GM18520 (cell line): ENCODE measurements around the gene CPSF7.
"Not testable (repeated sequence)": the region's sequence is repeated elsewhere in the genome, so short reads cannot be mapped to it uniquely, and the experiment has no call there.

ENCODE experiments used
- ATAC-seq: cut with Tn5 transposase; IDR thresholded peaks from one replicate; pipeline ENCODE4 v1.9.1; 2021; ENCODE audit not compliant: unreplicated experiment

CPSF7 gene

DNA sequence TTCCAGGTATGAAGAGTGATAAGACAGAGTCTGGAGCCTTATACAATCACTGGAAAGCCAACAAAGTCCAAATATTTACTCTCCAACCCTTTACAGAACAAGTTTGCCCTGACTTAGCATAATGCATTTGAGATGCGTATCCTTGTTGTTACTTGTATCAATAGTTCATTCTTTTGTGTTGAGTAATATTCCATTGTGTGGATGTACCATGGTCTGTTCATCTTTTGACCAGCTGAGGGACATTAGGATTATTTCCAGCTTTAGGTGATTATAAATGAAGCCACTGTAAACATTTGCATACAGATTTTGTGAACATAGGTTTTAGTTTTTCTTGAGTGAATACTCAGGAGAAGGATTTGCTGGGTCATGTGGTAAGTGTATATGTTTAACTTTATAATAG, 9.8 kb upstream of the CPSF7 start:
- no peak for ATAC-seq

DNA sequence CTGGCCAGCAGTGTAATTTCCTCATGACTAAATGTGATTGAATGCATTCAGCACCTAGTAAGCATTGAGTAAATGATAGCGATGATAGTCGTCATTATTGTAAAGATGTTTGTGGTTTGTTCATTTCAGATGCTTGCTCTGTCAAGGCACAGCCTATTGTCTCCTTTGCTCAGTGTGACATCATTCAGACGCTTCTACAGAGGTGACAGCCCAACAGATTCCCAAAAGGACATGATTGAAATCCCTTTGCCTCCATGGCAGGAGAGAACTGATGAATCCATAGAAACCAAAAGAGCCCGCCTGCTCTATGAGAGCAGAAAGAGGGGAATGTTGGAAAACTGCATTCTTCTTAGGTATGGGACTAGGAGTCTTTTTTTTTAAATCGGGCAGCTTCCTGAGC, 7.7 kb upstream of the CPSF7 start:
- no peak for ATAC-seq

DNA sequence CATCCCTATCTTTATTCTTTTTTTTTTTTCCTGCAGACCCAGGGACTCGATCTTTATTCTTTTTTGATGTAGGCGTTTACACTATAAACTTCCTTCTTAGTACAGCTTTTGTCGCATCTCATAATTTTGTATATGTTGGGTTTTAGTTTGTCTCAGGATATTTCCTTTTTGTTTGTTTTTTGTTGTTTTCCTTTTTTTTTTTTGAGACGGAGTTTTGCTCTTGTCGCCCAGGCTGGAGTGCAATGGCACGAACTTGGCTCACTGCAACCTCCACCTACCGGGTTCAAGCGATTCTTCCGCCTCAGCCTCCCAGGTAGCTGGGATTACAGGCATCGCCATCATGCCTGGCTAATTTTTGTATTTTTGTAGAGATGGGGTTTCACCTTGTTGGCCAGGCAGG, 1.1 kb upstream of the CPSF7 start:
- not testable (repeated sequence) for ATAC-seq

DNA sequence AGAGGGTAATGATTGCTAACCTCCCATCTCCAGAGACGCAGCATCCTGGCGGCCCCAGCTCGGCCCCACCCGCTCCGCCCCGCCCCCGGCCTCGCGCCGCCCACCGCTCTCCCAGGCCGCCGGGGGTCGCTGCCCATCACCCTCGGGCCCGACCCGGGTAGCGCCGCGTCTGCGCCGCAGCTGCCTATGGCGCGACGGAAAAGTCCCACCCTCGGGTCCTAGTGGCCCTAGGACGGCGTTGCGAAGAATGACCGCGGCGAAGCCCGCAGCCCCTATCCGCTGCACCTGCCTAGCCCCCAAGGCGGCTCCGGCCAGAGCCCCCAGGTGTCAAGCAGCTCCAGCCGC, 457 bp downstream of the CPSF7 start:
- peak; percentile 36 for ATAC-seq

DNA sequence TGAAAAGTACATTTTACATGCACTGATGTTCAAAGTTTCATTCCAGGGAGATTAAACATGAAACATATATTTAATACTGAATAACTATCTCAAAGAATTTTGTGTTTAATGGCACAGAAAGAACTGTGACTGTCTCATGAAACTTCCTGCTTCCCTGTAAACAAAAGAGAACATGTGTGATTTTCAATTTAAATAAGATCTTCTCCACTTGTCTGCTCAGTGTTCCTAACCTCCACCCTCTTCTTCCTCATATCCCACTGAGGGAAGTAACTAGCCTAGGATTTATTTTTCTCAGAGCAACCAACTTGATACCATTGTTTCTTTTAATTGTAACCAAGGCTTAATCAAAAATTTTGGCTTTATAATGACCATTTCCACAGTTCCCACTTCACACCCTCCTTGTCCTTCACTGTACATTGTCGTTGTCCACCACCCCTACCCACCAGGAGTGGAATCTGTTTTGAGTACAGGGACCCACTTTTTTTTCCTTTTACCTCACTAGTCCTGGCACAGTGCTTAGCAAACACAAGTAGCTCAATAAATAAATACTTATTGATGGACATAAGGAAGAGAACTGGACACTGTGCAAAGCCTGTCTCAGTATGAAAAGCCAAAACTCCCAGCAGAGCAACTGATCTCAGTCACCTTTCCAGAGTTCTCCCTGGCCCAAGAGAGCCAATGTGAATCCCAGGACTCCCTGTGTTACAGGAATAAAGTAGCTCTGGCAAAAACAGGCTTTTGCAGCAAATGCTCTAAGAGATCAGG, 4.2 kb downstream of the CPSF7 start:
- no peak for ATAC-seq

DNA sequence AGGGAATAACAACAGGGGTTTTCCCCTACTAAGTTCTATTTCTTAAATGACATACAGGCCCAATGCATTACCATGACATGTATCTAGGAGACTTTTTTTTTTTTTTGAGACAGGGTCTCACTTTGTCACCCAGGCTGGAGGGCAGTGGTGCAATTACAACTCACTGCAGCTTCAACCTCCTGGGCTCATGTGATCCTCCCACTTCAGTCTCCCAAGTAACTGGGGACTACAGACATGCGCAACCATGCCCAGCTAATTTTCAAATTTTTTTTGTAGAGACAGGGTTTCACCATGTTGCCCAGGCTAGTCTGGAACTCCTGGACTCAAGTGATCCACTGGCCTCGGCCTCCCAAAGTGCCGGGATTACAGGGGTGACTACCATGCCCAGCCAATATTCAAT, 7.5 kb downstream of the CPSF7 start:
- ATAC-seq: no peak

DNA sequence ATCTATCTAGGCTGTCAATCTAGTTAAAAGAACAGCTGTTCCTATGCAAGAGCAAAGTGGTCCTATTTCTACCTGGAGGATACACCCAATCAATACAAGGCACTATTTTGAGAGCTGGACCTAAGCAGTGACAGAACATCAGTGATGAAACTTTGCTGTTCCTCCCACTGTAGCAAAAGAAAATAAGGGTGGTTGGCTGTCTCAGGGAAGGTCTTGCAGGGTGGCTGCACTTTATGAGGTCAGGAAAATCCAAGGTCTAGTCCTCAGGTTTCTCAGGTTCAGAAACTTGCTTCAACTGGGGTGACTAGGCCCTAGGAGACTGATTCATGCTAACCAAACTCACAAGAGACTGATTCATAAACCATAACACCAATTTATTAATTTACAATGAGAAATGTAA, 11.6 kb downstream of the CPSF7 start:
- ATAC-seq: no peak

DNA sequence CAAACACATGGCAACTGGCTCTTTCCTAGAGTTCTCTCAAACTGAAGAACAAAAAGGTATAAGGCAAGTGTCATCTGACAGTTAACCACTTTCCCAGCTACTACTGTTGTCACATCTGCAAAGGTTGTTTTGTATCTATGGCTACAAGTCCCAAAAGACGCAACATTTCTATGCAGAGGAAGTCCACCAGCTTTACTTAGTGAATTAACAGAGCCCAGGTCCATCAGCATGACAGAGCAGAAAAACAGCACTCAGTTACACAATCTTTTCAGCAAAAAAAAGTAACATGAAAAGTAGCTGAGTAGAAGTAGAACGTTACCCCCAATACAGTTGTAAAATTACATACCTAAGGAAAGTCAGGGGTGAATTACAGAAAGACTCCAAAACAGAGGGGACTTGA, 12.1 kb downstream of the CPSF7 start:
- no peak for ATAC-seq

DNA sequence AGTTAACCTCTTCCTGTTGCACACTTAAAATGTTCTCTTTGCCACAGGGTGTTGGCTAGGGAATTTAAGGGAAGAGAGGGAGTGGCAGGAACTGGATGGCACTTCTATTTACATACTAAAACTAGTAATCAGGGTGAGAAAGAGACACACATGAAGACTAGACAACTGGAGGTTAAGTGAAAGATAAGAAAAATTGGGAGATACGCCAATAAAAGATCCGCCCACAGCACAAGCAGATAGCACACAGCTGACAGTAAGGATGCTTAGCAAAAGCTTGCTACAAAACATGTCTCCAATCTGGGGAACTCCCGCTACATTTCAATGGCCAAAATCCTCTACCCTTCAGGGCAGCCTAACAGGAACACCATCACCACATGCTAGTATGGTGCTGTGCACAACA, 12.8 kb downstream of the CPSF7 start:
- ATAC-seq: no peak

DNA sequence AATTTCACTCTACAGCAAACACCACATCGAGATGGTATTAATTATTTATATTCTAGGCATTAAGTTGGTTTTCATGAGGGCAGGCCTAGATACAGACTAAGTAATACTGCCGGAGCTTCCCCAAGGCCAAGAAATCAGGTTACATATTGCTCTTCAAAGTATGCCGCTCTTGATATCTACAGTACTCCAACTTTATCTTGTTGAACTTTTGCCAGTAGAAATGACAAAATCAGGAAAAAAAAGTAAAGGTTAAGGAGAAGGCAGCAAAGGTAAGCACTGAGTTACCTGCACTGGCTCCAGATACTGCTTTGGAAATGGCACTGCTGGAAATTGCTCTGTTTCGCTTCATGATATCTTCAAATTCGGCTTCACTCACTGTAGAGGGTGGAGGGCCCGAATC, 14.4 kb downstream of the CPSF7 start:
- ATAC-seq: no peak

DNA sequence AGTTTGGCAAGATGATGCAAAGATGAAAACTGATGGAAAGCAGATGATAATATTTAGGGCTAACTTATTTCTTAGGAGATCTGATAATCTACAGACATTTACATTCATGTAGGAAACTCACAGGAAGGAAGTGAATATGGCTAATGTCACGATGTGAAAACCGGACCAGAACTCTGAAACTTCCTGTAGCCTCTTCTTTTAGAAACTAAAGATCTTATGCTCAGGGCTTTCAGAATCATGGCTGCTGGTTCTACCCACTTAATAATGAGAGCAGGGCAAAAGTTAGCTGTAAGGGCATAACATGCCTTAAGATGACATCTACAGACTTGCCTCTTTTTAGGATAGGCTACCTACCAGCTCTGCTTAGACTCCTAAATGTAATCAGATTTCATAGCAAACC, 15.2 kb downstream of the CPSF7 start:
- no peak for ATAC-seq

DNA sequence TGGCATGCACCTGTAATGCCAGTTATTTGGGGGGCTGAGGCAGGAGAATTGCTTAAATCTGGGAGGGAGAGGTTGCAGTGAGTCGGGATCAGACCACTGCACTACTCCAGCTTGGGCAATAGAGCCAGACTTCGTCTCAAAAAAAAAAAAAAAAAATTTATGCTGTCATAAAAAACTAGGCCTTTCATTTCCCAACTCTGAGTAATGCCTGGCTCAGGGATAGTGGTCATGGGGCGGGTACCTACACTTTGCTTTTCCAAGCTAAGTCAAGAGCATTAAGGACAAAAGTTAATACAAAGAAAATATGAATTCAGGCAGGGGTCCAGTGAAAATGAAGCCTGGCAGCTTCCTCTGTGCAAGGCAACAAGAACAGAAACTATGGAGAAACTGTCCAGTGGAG, 16.3 kb downstream of the CPSF7 start:
- no peak for ATAC-seq

DNA sequence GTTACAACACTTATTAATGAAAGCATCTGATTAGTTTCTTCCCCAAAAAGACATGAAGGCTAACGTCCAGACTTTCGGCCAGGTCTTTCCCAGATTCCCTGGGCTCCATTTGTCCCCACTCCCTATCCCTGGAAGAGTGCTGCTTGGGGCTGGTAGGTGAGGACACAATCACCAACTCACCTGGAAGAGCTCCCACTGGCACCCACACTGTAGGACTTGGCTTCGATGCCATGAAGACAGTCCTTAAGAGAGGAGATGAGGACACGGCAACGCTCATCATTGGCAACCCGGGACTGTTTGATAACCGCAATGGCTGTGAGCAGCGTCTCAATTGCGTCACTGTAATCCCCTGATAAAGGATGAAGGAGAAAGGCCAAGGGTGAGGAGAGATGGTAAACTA, 18.2 kb downstream of the CPSF7 start:
- no peak for ATAC-seq

DNA sequence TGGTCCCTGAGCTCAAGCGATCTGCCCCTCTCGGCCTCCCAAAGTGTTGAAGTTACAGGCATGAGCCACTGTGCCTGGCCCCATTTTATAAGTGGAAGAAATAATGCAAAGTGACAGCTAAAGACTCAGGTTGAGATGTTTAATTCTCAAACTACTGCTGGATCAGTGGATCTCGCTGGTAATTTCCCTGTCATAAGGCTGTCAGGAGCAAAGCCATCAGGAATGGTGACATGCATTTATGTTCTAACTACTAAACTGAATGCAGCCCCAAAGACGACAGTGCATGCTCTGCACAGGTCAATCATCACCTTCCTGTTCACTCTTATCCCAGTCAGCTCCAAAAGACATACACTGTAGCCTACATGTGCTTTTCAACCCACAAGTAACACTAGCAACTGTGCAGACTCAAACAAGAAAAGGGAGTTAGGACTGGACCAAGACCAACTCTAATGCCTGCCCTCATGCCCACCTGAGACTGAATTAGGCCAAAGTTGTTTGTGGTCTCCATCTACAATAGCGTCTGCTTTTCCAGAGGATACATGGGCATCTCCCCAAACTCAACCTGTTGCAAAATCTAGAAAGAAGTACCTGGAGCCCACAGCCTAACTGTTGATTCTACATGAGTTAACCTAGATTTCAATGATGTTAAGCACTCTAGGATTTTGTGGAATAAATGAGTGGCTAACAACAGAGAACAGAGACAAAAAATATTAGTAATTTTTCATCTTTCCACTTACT, 22.6 kb downstream of the CPSF7 start:
- no peak for ATAC-seq

DNA sequence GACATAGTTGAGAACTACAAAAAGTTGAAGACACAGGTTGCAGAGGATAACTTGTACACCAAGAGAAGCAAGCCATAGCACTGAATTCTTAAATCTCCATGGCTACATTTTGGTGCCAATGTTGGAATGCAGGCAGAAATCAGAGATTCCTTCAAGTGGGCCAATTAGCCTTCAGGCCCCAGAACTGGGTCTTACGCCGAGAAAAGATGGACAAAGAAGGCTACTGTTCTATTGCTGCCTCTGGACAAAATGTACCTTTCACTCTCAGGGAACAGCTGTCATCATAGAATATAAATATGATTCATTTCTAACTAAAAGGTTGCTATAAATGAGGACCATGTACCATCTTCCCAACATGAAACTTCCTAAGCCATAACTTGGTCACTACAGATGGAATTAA, 23.7 kb downstream of the CPSF7 start:
- no peak for ATAC-seq

DNA sequence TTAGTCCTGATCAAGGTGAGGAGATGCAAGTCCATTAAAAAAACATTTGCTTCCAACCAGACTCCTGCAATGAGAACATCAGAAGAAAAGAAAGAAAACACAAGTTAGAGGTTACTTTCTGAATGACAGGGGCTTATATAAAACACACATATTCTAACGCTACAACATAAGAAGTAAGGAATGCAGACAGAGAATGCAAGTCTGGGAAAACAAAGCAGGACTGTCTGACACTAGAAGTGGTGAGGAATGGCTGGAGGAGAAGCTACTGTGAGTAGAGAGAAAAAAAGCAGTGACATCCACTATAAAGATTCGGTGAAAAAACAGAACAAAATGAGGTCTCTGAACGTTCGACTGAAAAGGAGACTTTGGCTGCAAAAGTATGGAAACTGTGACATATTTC, 25.1 kb downstream of the CPSF7 start:
- ATAC-seq: no peak

DNA sequence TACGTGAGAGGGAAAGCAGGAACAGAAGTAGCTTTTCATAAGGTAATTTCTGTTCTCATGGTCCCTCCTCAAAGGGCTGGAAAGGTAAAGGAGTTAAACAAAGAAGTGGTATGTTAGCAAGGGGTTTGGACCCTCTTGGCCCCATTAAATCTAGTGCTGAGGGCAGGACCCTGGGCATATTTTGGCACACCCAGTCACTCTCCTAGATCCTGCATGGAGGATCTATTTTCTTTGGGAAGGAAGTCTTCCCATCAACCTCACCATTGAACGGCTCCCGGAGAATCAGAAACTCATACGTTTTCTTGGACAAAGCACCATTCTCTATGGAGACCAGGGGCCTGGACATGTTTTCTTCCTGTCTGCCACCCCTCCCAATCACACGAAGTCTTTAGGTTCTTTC, 25.7 kb downstream of the CPSF7 start:
- no peak for ATAC-seq

DNA sequence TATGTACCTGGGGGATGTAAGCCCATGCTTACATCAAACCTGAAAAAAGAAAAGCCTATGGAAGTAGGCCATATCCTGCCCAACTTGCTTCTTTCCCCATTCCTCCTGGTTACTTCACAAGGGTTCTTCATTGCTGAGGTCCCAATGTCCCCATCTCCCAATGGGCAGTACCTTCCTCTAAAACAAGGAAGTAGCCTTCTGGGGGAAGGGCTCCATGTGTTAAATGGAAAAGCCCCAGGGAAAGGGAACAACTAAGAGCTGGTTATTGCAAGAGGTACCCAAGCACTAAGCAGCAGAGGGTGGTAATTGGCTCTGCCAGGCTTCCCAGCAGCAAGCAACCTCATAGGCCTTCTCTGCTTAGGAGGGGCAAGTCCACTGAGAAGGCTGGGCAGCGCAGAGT, 26.1 kb downstream of the CPSF7 start:
- ATAC-seq: no peak

DNA sequence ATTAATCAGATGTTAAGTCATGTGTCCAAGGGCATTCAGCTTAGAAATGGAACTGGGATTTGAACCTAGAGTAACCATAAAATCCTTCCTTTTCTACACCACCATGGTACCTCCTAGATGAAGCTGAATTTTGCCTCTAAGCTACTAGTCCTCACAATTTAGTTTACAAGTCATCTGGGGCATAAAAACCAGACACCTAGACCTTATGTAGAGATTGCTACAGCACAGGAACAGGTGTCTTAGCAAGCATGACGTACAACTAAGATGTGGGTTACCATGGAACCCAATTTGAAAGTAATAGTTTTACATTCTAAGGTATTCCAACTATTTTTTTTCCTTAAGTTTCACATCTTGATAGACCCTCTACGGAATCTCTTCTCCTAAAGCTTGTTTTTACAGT, 28.2 kb downstream of the CPSF7 start:
- no peak for ATAC-seq

DNA sequence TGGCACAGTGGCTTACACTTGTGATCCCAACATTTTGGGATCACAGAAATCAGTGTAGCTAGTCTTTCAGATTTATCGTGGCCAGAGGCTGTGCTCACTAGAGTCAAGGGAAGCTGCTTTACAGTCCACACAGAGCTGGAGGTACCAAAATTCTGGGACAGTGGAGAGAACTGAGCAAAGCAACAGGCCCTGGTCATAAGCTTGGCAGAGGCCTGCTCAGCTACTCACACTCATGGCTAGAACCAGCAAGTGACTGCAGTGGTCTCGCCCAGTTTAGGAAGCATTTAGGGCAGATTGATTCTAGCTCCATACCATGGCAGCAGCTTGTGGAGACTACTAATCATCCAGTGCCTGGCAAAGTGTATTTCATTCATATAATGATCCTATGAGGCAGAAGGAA, 28.6 kb downstream of the CPSF7 start:
- no peak for ATAC-seq

DNA sequence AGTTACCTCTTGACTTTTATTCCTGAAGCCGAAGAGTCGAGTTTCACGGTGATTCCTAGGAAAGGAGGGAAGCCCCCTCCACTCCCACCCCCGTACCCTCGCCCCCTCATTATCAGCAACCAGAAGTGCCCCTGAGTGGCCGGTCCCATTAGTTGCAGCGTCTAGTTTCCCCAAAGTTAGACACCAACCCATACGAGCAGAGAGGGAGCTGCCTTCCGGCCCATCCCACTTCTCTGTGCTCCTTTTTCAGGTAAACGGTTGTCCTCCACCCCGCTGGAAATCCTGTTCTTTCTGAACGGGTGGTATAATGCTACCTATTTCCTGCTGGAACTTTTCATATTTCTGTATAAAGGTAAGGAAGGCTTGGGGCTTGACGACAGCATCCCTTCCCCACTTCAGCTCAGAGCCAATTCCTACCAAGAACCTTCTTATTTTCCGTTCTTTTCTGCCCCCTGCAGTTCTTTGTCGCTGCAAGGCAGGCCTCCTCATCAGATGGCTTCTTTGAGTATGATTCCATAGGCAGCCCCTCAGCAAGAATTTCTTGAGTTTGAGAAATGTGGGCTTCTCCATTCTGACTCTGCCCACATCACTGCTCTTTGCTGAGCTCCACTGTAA, 36.7 kb downstream of the CPSF7 start:
- no peak for ATAC-seq

DNA sequence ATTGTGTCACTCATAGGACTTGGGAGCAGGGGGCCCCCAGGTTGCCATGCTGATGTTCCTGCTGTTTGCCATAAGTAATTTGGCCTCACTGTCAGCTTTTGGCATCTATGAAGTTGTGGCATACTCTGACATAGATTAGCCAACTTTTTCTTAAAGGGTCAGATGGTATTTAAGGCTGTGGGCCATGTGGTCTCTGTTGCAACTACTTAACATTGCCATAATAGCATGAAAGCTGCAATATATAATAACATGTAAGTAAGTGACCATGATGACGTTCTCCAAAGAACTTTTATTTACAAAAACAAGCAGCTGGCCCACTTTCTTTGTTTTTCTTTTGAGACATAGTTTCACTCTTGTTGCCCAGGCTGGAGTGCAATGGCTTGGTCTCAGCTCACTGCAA, 39.6 kb downstream of the CPSF7 start:
- no peak for ATAC-seq
